ENCODE measurements around the gene CROCC. TPM values are rescaled to one million over a fixed set of nuclear protein-coding genes. Genes with fewer than 3 reads are reported as not detected.
"Not testable (repeated sequence)": the region's sequence is repeated elsewhere in the genome, so short reads cannot be mapped to it uniquely, and the experiment has no call there.

Gene CROCC
- total and polyA plus RNA-seq, 4 donors: 2.9 to 8.3 (median 5.1) TPM

- 48% methylated on average over 4 of the region's 4 CpGs for WGBS
- H3K4me1 ChIP-seq (ENCODE audit: control insufficient read depth in 4 of 4, insufficient read depth in 4 of 4, low read length in 3 of 4): peaks cover 2 to 29% (median 9%) of the 10 kb centered on the region in 4 donors
- H3K27ac ChIP-seq (ENCODE audit: low read depth in 1 of 2, low read length in 2 of 2): not testable (repeated sequence)
Observed at GRCh38 chr1:16891057-16891456, 30.7 kb upstream of the CROCC start.

GRCh38 chr1:16892978-16893525 is 28.7 kb upstream of the CROCC start:
- H3K27ac ChIP-seq (ENCODE audit: low read depth in 1 of 2, low read length in 2 of 2): not testable (repeated sequence)

More at GRCh38 chr1:16891057-16891456, 30.7 kb upstream of the CROCC start:
- not testable (repeated sequence) for H3K9ac ChIP-seq (ENCODE audit: low read depth in 1 of 2, low read length in 2 of 2); H3K4me3 ChIP-seq (ENCODE audit: low read depth in 1 of 3, low read length in 3 of 3); H3K36me3 ChIP-seq (ENCODE audit: control insufficient read depth in 4 of 4, insufficient read depth in 3 of 4, low read depth in 1 of 4, low read length in 3 of 4); H3K9me3 ChIP-seq (ENCODE audit: control insufficient read depth in 4 of 4, low read length in 3 of 4); H3K27me3 ChIP-seq (ENCODE audit: control insufficient read depth in 4 of 4, insufficient read depth in 4 of 4, low read length in 3 of 4); DNase-seq (ENCODE audit: low spot score)

GRCh38 chr1:16893796-16894195 is 27.9 kb upstream of the CROCC start:
- H3K36me3 ChIP-seq (ENCODE audit: control insufficient read depth in 4 of 4, insufficient read depth in 3 of 4, low read depth in 1 of 4, low read length in 3 of 4); H3K9ac ChIP-seq (ENCODE audit: low read depth in 1 of 2, low read length in 2 of 2); DNase-seq (ENCODE audit: low spot score); H3K9me3 ChIP-seq (ENCODE audit: control insufficient read depth in 4 of 4, low read length in 3 of 4); H3K27me3 ChIP-seq (ENCODE audit: control insufficient read depth in 4 of 4, insufficient read depth in 4 of 4, low read length in 3 of 4); H3K4me3 ChIP-seq (ENCODE audit: low read depth in 1 of 3, low read length in 3 of 3); H3K27ac ChIP-seq (ENCODE audit: low read depth in 1 of 2, low read length in 2 of 2): not testable (repeated sequence)
- 85% methylated on average over 4 of the region's 4 CpGs for WGBS
- peaks cover 0 to 35% (median 9%) of the 10 kb centered on the region in 4 donors for H3K4me1 ChIP-seq (ENCODE audit: control insufficient read depth in 4 of 4, insufficient read depth in 4 of 4, low read length in 3 of 4)

More at GRCh38 chr1:16892978-16893525, 28.7 kb upstream of the CROCC start:
- DNase-seq (ENCODE audit: low spot score); H3K36me3 ChIP-seq (ENCODE audit: control insufficient read depth in 4 of 4, insufficient read depth in 3 of 4, low read depth in 1 of 4, low read length in 3 of 4); H3K9ac ChIP-seq (ENCODE audit: low read depth in 1 of 2, low read length in 2 of 2); H3K9me3 ChIP-seq (ENCODE audit: control insufficient read depth in 4 of 4, low read length in 3 of 4); H3K4me3 ChIP-seq (ENCODE audit: low read depth in 1 of 3, low read length in 3 of 3); H3K27me3 ChIP-seq (ENCODE audit: control insufficient read depth in 4 of 4, insufficient read depth in 4 of 4, low read length in 3 of 4): not testable (repeated sequence)
- WGBS: 80% methylated on average over 6 of the region's 6 CpGs
- H3K4me1 ChIP-seq (ENCODE audit: control insufficient read depth in 4 of 4, insufficient read depth in 4 of 4, low read length in 3 of 4): peaks cover 2 to 39% (median 14%) of the 10 kb centered on the region in 4 donors

- 83% methylated on average over 6 of the region's 6 CpGs for WGBS
- DNase-seq (ENCODE audit: low spot score); H3K4me3 ChIP-seq (ENCODE audit: low read depth in 1 of 3, low read length in 3 of 3); H3K27me3 ChIP-seq (ENCODE audit: control insufficient read depth in 4 of 4, insufficient read depth in 4 of 4, low read length in 3 of 4); H3K36me3 ChIP-seq (ENCODE audit: control insufficient read depth in 4 of 4, insufficient read depth in 3 of 4, low read depth in 1 of 4, low read length in 3 of 4); H3K27ac ChIP-seq (ENCODE audit: low read depth in 1 of 2, low read length in 2 of 2); H3K9ac ChIP-seq (ENCODE audit: low read depth in 1 of 2, low read length in 2 of 2); H3K9me3 ChIP-seq (ENCODE audit: control insufficient read depth in 4 of 4, low read length in 3 of 4): not testable (repeated sequence)
- H3K4me1 ChIP-seq (ENCODE audit: control insufficient read depth in 4 of 4, insufficient read depth in 4 of 4, low read length in 3 of 4): peaks cover 0 to 32% (median 8%) of the 10 kb centered on the region in 4 donors
Observed at GRCh38 chr1:16894338-16894737, 27.4 kb upstream of the CROCC start.

GRCh38 chr1:16895233-16895597 is 26.5 kb upstream of the CROCC start:
- H3K4me3 ChIP-seq (ENCODE audit: low read depth in 1 of 3, low read length in 3 of 3): peak overlapping the region in 1 of 3 donors; percentile 48
- peak in 1 of 2 donors; percentile 14 for TF ChIP-seq GABPA (IDR thresholded peaks at IDR 0.05 in 1 of 2, conservative IDR thresholded peaks at IDR 0.05 in 1 of 2)
- TF ChIP-seq HNF4A (conservative IDR thresholded peaks at IDR 0.05): peak; percentile 22 to 38
- H3K9me3 ChIP-seq (ENCODE audit: control insufficient read depth in 4 of 4, low read length in 3 of 4); DNase-seq (ENCODE audit: low spot score); H3K27me3 ChIP-seq (ENCODE audit: control insufficient read depth in 4 of 4, insufficient read depth in 4 of 4, low read length in 3 of 4); H3K36me3 ChIP-seq (ENCODE audit: control insufficient read depth in 4 of 4, insufficient read depth in 3 of 4, low read depth in 1 of 4, low read length in 3 of 4): not testable (repeated sequence)
- H3K4me1 ChIP-seq (ENCODE audit: control insufficient read depth in 4 of 4, insufficient read depth in 4 of 4, low read length in 3 of 4): peaks cover 0 to 25% (median 7%) of the 10 kb centered on the region in 4 donors
- 6% methylated on average over 4 of the region's 6 CpGs for WGBS
- peak overlapping the region; percentile 60 to 90 for H3K9ac ChIP-seq (ENCODE audit: low read depth in 1 of 2, low read length in 2 of 2)
- peak overlapping the region; percentile 86 for H3K27ac ChIP-seq (ENCODE audit: low read depth in 1 of 2, low read length in 2 of 2)
